DOHH2 (cell line): ENCODE measurements around the gene AGBL4.

Source experiments
- H3F3A ChIP-seq: fragments of 200-600 bp; sonication (generic), shearing (Covaris generic); 2 replicates; pipeline ENCODE4 v1.6.0; 2016; ENCODE audit warnings: antibody characterized with exemption, mild to moderate bottlenecking; ENCODE audit not compliant: control insufficient read depth, insufficient read depth
- H3K27ac ChIP-seq: fragments of 200-600 bp; sonication (generic); 2 replicates; pipeline ENCODE4 v1.5.1; 2014; ENCODE audit warnings: low read depth, mild to moderate bottlenecking, low read length, moderate library complexity
- H3K27me3 ChIP-seq: fragments of 200-600 bp; sonication (generic); 2 replicates; pipeline ENCODE4 v1.6.1; 2014; ENCODE audit warnings: mild to moderate bottlenecking, low read length, mixed read lengths; ENCODE audit not compliant: control insufficient read depth
- H3K36me3 ChIP-seq: fragments of 200-600 bp; sonication (generic); 2 replicates; pipeline ENCODE4 v1.6.1; 2014; ENCODE audit warnings: mild to moderate bottlenecking, low read length, moderate library complexity, mixed read lengths; ENCODE audit not compliant: control insufficient read depth
- H3K4me1 ChIP-seq: fragments of 200-600 bp; sonication (generic); 2 replicates; pipeline ENCODE4 v1.6.1; 2014; ENCODE audit warnings: mild to moderate bottlenecking, low read length, mixed read lengths; ENCODE audit not compliant: control insufficient read depth
- H3K4me2 ChIP-seq: fragments of 200-600 bp; sonication (generic); 2 replicates; pipeline ENCODE4 v1.6.0; 2014; ENCODE audit warnings: mild to moderate bottlenecking, low read length, moderate library complexity
- H3K4me3 ChIP-seq: fragments of 200-600 bp; sonication (generic); 2 replicates; pipeline ENCODE4 v1.5.1; 2014; ENCODE audit warnings: mild to moderate bottlenecking, low read length, mixed read lengths
- H3K79me2 ChIP-seq: fragments of 200-600 bp; sonication (generic); 2 replicates; pipeline ENCODE4 v1.6.1; 2014; ENCODE audit warnings: mild to moderate bottlenecking, low read length, mixed read lengths; ENCODE audit not compliant: control insufficient read depth
- H3K9me2 ChIP-seq: fragments of 200-600 bp; sonication (generic); replicated peaks from 2 replicates; pipeline ENCODE4 v1.6.1; 2014; ENCODE audit warnings: mild to moderate bottlenecking, low read length, mixed read lengths; ENCODE audit not compliant: control insufficient read depth
- H3K9me3 ChIP-seq: fragments of 200-600 bp; sonication (generic); 2 replicates; pipeline ENCODE4 v1.6.1; 2014; ENCODE audit warnings: antibody characterized with exemption, low read length, mixed read lengths; ENCODE audit not compliant: control insufficient read depth, insufficient read depth
- H4K20me1 ChIP-seq: fragments of 200-600 bp; sonication (generic); 2 replicates; pipeline ENCODE4 v1.6.0; 2014; ENCODE audit warnings: low read depth, mild to moderate bottlenecking, antibody characterized with exemption, low read length, moderate library complexity; ENCODE audit not compliant: control insufficient read depth, insufficient read depth
- CTCF ChIP-seq: fragments of 200-600 bp; sonication (generic); IDR thresholded peaks from one replicate; pipeline ENCODE4 v1.5.1; 2014; ENCODE audit warnings: antibody characterized with exemption, mild to moderate bottlenecking, low read depth, low read length; ENCODE audit not compliant: poor library complexity, severe bottlenecking
- EZH2phosphoT487 ChIP-seq: fragments of 200-600 bp; sonication (generic); IDR thresholded peaks from 2 replicates; pipeline ENCODE4 v1.6.1; 2017; ENCODE audit warnings: borderline replicate concordance, mild to moderate bottlenecking, antibody characterized with exemption, low read length, moderate library complexity, mixed read lengths

Gene AGBL4

GRCh38 chr1:48741380-48741779 lies 1282.4 kb downstream of the AGBL4 start:
- H3K27ac ChIP-seq = no peak overlapping the region
- no peaks in the 10 kb centered on the region for H4K20me1 ChIP-seq
- H3K4me1 ChIP-seq = no peaks in the 10 kb centered on the region
- no peaks in the 10 kb centered on the region for H3K36me3 ChIP-seq
- no peaks in the 10 kb centered on the region for H3K9me2 ChIP-seq
- no peaks in the 10 kb centered on the region for H3F3A ChIP-seq
- no peaks in the 10 kb centered on the region for H3K27me3 ChIP-seq
- TF ChIP-seq EZH2phosphoT487 (no peak), CTCF (no peak)
- H3K9me3 ChIP-seq = no peaks in the 10 kb centered on the region
- H3K4me2 ChIP-seq = no peak overlapping the region
- H3K4me3 ChIP-seq = no peak overlapping the region
- no peaks in the 10 kb centered on the region for H3K79me2 ChIP-seq

- Histone ChIP-seq H3K27ac (no peak overlapping the region), H3K4me3 (no peak overlapping the region), H3K27me3 (no peaks in the 10 kb centered on the region), H3K9me3 (no peaks in the 10 kb centered on the region), H4K20me1 (no peaks in the 10 kb centered on the region), H3K4me1 (no peaks in the 10 kb centered on the region), H3K4me2 (no peak overlapping the region), H3F3A (no peaks in the 10 kb centered on the region), H3K9me2 (no peaks in the 10 kb centered on the region), H3K79me2 (no peaks in the 10 kb centered on the region), H3K36me3 (no peaks in the 10 kb centered on the region)
- TF ChIP-seq EZH2phosphoT487 (no peak), CTCF (no peak)
Measured at GRCh38 chr1:48740621-48741020, 1283.1 kb downstream of the AGBL4 start.

- Histone ChIP-seq H3F3A (no peaks in the 10 kb centered on the region), H3K4me2 (no peak overlapping the region), H3K36me3 (no peaks in the 10 kb centered on the region), H3K4me1 (no peaks in the 10 kb centered on the region), H3K27ac (no peak overlapping the region), H3K9me2 (no peaks in the 10 kb centered on the region), H3K79me2 (no peaks in the 10 kb centered on the region), H3K9me3 (no peaks in the 10 kb centered on the region), H3K4me3 (no peak overlapping the region), H4K20me1 (no peaks in the 10 kb centered on the region), H3K27me3 (no peaks in the 10 kb centered on the region)
- TF ChIP-seq EZH2phosphoT487 (no peak), CTCF (no peak)
Measured at GRCh38 chr1:48739091-48739490, 1284.7 kb downstream of the AGBL4 start.

GRCh38 chr1:48738356-48738755 lies 1285.4 kb downstream of the AGBL4 start:
- Histone ChIP-seq H3K9me2 (no peaks in the 10 kb centered on the region), H3K4me2 (no peak overlapping the region), H3K9me3 (no peaks in the 10 kb centered on the region), H4K20me1 (no peaks in the 10 kb centered on the region), H3K4me3 (no peak overlapping the region), H3K27me3 (no peaks in the 10 kb centered on the region), H3F3A (no peaks in the 10 kb centered on the region), H3K36me3 (no peaks in the 10 kb centered on the region), H3K4me1 (no peaks in the 10 kb centered on the region), H3K27ac (no peak overlapping the region), H3K79me2 (no peaks in the 10 kb centered on the region)
- no peak for TF ChIP-seq CTCF
- TF ChIP-seq EZH2phosphoT487 = no peak
